ENCODE measurements around the gene C2orf81.

Gene C2orf81

GRCh38 chr2:74458938-74459363, 37.5 kb upstream of the C2orf81 start:
- H3K36me3 ChIP-seq (ENCODE audit: control insufficient read depth, insufficient read depth, low read length): peaks cover 14% of the 10 kb centered on the region
- peak overlapping the region; percentile 98 for H3K4me3 ChIP-seq (replicated peaks; ENCODE audit: low read depth, low read length)
- no peaks in the 10 kb centered on the region for H3K27me3 ChIP-seq (replicated peaks; ENCODE audit: control insufficient read depth, insufficient read depth, low read length)
- no peak for DNase-seq (ENCODE audit: extremely low read depth, insufficient read length)
- TF ChIP-seq CTCF (IDR thresholded peaks at IDR 0.05; ENCODE audit: insufficient read depth, low read length, poor library complexity, severe bottlenecking): no peak

GRCh38 chr2:74458132-74458937, 36.9 kb upstream of the C2orf81 start, which contains the start of gene WBP1:
TSS of gene WBP1 (plus strand) at chr2:74458438. CDS start at chr2:74458603, 165 bp downstream.
- Histone ChIP-seq H3K4me3 (replicated peaks; ENCODE audit: low read depth, low read length) (peak within 1 kb of the TSS; percentile 98), H3K36me3 (ENCODE audit: control insufficient read depth, insufficient read depth, low read length) (peaks cover 14% of the 10 kb centered on the region), H3K27me3 (replicated peaks; ENCODE audit: control insufficient read depth, insufficient read depth, low read length) (no peaks in the 10 kb centered on the region)
- no peak for TF ChIP-seq CTCF (IDR thresholded peaks at IDR 0.05; ENCODE audit: insufficient read depth, low read length, poor library complexity, severe bottlenecking)
- DNase-seq (ENCODE audit: extremely low read depth, insufficient read length): peak; percentile 94

- peaks cover 13% of the 10 kb centered on the region for H3K36me3 ChIP-seq (ENCODE audit: control insufficient read depth, insufficient read depth, low read length)
- peak overlapping the region; percentile 79 for H3K4me3 ChIP-seq (replicated peaks; ENCODE audit: low read depth, low read length)
- H3K27me3 ChIP-seq (replicated peaks; ENCODE audit: control insufficient read depth, insufficient read depth, low read length): no peaks in the 10 kb centered on the region
- no peak for TF ChIP-seq CTCF (IDR thresholded peaks at IDR 0.05; ENCODE audit: insufficient read depth, low read length, poor library complexity, severe bottlenecking)
- peak; percentile 90 for DNase-seq (ENCODE audit: extremely low read depth, insufficient read length)
Measured at GRCh38 chr2:74457549-74458131, 36.2 kb upstream of the C2orf81 start.

GRCh38 chr2:74457129-74457548, 35.7 kb upstream of the C2orf81 start:
- no peak for TF ChIP-seq CTCF (IDR thresholded peaks at IDR 0.05; ENCODE audit: insufficient read depth, low read length, poor library complexity, severe bottlenecking)
- Histone ChIP-seq H3K4me3 (replicated peaks; ENCODE audit: low read depth, low read length) (peak overlapping the region; percentile 79), H3K27me3 (replicated peaks; ENCODE audit: control insufficient read depth, insufficient read depth, low read length) (no peaks in the 10 kb centered on the region), H3K36me3 (ENCODE audit: control insufficient read depth, insufficient read depth, low read length) (peaks cover 9% of the 10 kb centered on the region)
- no peak for DNase-seq (ENCODE audit: extremely low read depth, insufficient read length)

- peak within 1 kb of the TSS; percentile 87 for H3K4me3 ChIP-seq (replicated peaks; ENCODE audit: low read depth, low read length)
- TF ChIP-seq CTCF (IDR thresholded peaks at IDR 0.05; ENCODE audit: insufficient read depth, low read length, poor library complexity, severe bottlenecking): no peak
- H3K36me3 ChIP-seq (ENCODE audit: control insufficient read depth, insufficient read depth, low read length): no peaks in the 10 kb centered on the region
- peak; percentile 95 for DNase-seq (ENCODE audit: extremely low read depth, insufficient read length)
- no peaks in the 10 kb centered on the region for H3K27me3 ChIP-seq (replicated peaks; ENCODE audit: control insufficient read depth, insufficient read depth, low read length)
Measured at GRCh38 chr2:74454654-74455511, 33.5 kb upstream of the C2orf81 start, which contains the start of gene INO80B. TSS of gene INO80B (plus strand) at chr2:74455087. CDS start at chr2:74455117, 30 bp downstream.

All from GM06990 (cell line).